TTC549 (cell line): ENCODE data around the gene SERTAD3.
A peak's percentile ranks its signal among the peaks of the same experiment; 100 is the strongest.
"Not testable (repeated sequence)": the region's sequence is repeated elsewhere in the genome, so short reads cannot be mapped to it uniquely, and the experiment has no call there.

Experiments
- FAIRE-seq: peaks from 2 replicates; lab custom pipeline; 2012; peaks lifted over from hg19 to GRCh38; lab: Jason Lieb, UNC

Gene SERTAD3

GRCh38 chr19:40457953-40458596, 13.9 kb upstream of the SERTAD3 start:
- FAIRE-seq, result no peak

GRCh38 chr19:40457048-40457447, 12.9 kb upstream of the SERTAD3 start:
- no peak for FAIRE-seq

DNA sequence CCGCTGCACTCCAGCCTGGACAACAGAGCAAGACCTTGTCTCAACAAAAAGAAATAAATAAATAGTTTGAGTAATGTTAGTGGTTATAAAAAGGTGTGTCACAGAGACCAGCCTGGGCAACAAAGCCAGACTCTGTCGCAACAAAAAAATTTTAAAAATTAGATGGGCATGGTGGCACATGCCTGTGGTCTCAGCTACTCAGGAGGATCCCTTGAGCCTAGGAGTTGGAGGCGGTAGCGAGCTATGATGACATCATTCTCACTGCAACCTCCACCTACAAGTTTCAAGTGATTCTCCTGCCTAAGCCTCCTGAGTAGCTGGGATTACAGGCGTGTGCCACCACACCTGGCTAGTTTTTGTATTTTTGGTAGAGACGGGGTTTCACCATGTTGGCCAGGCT, 9.8 kb upstream of the SERTAD3 start:
- not testable (repeated sequence) for FAIRE-seq

DNA sequence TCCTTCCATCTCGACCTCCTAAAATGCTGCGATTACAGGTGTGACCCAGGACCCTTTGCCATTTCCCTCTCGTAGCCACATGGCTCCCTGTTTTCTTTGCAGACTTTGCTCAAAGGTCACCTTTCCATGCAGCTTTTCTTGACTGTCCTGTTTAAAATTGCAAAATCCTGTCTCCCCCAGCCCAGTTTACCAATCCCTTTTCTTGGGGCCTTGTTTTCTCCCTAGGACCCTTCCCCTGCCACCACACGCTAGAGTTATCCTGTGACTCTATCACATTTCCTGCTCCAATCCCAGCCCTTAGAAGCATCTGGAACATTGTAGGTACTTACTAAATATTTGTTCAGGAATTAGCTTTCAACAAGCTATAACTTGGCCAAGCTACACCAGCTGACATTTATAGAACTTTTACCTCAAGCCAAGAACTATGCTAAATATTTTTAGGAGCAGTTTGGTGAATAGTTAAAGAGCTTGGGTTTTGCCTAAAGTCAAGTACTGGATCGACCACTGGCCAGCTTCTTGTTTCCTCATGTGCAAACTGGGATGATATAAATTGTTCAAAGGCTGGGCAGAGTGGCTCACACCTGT, 9.1 kb upstream of the SERTAD3 start:
- no peak for FAIRE-seq

DNA sequence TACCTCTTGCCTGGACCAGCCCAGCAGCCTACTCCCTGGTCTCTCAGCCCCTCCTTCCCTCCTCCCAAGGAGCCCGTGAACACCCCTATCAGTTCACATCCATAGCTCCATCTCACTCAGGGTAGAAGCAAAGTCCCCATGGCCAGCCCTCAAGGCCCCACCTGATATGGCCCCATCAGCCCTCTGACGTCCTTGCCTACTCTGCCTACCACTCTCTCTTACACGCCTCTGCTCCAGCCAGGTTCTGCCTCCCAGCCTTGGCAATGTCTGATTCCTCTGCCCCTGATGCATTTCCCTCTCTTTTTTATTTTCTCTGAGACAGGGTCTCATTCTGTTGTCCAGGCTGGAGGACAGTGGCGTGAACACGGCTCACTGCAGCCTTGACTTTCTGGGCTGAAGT, 7.9 kb upstream of the SERTAD3 start:
- no peak for FAIRE-seq

DNA sequence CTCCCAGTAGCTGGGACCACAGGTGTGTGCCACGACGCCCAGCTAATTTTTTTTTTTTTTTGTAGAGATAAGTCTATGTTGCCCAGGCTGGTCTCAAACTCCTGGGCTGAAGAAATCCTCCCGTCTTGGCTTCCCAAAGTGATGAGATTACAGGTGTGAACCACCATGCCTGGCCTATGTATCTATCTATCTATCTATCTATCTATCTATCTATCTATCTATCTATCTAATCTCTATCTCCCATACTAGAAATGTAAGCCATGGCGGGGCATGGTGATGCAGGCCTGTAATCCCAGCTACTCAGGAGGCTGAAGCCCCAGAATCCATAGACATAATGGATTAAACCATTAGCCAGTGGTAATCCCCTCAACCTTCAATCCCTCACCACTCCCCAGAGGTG, 6.5 kb upstream of the SERTAD3 start:
- FAIRE-seq, result no peak

DNA sequence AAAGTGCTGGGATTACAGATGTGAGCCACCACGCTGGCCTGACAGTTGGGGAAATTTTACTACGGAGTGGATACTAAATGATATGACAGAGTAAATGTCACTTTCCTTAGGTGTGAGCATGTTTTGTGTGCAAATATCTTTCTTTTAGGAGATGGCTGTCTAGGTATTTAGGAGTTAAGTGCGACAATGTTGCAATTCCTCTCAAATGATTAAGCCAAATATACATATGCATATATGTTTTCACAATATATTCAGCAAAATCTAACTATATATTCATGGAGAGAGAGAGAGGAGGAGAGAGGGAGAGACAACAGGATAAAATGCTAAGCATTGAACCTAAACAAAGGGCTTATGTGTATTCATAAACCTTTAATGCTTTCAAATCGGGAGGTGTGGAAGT, 5.4 kb upstream of the SERTAD3 start:
- no peak for FAIRE-seq

DNA sequence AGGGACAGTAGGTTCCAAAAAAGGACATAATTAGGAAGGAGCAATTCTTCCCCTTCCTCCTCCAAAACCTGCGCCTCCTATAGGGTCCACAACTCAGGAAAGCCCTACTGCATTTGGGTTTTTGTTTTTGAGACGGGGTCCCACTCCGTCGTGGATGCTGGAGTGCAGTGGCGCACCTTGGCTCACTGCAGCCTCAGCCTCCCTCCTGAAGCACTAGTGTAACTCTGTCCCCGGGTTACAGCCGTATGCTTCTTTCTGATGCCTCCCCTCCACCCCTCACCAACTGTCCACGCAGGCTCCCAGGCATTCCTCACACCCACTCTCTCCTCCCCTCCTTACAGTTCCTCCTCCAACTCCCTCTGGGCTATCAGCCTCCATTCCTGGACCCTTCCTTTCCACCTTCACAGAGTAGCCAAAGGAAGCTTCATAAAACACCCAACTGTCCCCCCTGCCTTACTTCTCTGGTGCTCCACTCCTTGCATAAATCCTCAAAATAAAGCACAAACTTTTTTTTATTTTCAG, 2.2 kb upstream of the SERTAD3 start:
- no peak for FAIRE-seq

GRCh38 chr19:40445780-40446262, 1.7 kb upstream of the SERTAD3 start:
- FAIRE-seq, result no peak

- FAIRE-seq, result no peak
Observed at GRCh38 chr19:40444825-40445312, 734 bp upstream of the SERTAD3 start.

DNA sequence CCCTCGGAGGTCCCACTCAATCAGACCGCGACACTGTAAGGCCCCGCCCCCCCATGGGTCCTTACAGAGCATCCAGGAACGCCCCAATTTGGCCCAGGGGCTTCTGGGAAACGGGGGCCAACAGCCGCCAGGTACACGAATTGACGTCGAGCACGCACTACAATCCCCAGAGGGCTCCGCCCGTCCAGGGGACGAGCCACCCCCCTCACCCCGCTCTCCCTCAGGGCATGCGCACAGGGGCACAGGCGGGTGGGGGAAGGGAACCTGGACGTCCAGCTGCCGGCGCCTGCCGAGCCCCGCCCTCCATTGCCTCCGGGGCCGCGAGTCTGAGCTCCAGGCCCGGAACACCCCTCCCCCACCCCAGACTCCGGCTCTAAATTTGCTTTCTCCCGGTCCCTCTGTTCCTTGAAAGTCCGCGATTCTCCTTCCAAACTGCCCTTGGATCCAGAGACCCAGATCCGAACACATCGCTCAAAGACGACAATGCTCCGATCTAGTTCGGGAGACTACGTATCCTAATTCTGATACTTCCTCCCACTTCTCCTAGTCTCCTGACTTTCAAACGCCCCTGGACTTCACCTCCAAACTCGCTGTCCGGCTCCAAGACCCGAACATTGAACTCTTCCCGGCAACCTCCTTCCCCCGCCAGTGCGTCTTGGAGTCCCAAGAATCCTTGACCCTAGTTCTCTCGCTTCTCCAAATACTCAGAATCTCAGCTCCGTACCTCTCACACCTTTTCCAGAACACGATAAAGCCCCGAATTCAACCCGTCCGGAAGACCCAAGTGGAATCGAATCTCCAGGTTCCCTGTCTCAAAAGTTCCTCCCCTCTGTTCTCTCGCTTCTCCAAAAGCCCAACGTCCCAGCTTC, 770 bp downstream of the SERTAD3 start:
- FAIRE-seq, result peak; percentile 88

GRCh38 chr19:40442328-40443130, 1.6 kb downstream of the SERTAD3 start:
- no peak for FAIRE-seq

DNA sequence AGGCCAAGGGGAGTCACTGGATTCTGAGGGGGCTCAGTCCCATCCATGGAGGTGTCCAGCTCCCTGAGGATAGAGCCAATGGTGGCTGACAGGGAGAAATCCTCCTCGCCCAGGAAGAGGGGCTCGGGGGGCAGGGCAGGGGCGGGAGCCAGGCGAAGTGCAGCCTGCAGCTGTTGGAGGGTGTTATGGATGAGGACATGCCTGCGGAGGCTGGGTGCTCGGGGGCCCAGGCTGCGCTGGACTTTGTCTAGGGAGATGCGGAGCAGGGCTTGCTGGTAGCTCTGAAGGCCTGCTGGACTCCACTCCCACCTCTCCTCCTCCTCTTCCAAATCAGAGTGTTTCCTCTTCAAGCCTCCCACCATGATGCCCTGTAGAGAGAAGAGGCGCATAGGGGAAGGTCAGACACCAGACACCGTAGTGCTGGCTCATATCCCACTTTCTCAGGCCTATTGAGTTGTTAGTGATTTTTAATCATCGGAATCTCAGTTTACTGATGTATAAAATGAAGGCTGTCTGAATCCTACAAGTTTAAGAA, 2.3 kb downstream of the SERTAD3 start:
- FAIRE-seq, result no peak

DNA sequence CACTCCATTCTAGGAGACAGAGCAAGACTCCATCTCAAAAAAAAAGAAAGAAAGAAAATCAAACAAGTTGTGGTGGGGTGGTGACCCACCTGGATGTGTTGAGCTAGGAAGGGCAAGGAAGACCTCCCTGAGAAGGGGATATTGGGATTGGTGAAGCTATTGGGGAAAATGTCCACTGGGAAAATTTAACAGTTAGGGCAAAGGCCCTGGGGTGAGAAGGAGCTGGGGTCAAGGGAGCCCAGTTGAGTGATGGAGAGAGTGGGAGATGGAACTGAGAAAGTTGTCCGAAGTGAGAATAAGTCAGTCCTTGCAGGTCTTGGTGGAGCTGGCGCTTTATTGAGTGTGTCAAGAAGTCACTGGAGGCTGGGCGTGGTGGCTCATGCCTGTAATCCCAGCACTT, 5.9 kb downstream of the SERTAD3 start:
- FAIRE-seq, result no peak

DNA sequence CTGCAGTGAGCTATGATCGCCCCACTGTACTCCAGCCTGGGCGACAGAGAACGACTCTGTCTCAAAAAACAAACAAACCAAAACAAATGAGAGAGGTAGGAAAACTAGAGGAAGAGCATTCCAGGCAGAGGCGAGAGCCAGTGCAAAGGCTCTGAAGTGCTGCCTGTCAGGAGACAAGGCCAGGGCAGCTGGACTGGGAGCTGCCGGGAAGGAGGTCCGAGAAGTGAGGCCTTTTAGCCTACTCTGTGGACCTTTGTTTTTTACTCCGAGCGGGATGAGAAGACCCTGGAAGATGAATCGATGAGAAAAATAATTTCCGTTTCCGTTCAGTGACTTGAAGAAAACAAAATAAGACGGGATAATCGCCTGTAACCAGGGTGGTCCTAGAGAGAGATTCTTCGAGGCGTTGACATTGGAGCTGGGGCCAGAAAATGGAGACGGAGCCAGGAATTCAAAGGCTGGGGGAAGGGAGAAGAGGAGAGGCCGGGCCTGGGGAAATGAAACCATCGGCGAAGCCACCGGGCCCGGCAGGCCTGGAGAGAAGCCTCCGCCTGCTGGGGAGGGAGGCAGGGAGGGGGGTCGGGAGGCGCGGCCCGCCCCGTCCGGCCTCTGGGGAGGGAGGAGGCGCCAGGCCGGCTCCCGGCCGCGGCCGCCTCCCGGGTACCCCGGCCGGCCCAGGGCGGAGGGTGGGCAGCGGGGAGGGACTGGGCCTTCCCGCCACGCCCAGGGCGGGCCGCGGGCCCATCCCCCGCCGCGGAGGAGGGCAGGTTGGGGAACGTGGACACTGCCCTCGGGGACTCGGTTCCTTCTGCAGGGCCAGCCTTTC, 10.5 kb downstream of the SERTAD3 start:
- FAIRE-seq, result no peak

DNA sequence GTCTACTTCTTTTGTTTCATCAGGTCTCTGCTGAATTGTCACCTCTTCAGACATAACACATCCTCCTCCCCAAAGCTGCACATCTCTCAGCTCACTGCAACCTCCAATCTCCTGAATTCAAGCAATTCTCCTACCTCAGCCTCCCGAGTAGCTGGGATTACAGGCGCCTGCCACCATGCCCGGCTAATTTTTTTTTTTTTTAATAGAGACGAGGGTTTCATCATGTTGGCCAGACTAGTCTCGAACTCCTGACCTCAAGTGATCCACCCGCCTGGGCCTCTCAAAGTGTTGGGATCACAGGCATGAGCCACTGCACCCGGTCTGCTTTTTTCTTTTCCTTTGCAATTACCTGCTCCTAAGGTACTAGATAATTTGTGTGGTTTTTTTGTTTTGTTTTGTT, 11.4 kb downstream of the SERTAD3 start:
- FAIRE-seq, result not testable (repeated sequence)

GRCh38 chr19:40431698-40432097, 12.4 kb downstream of the SERTAD3 start:
- FAIRE-seq, result no peak

- FAIRE-seq, result not testable (repeated sequence)
Observed at GRCh38 chr19:40430242-40430641, 13.9 kb downstream of the SERTAD3 start.

- FAIRE-seq, result not testable (repeated sequence)
Observed at GRCh38 chr19:40428197-40428596, 15.9 kb downstream of the SERTAD3 start.

DNA sequence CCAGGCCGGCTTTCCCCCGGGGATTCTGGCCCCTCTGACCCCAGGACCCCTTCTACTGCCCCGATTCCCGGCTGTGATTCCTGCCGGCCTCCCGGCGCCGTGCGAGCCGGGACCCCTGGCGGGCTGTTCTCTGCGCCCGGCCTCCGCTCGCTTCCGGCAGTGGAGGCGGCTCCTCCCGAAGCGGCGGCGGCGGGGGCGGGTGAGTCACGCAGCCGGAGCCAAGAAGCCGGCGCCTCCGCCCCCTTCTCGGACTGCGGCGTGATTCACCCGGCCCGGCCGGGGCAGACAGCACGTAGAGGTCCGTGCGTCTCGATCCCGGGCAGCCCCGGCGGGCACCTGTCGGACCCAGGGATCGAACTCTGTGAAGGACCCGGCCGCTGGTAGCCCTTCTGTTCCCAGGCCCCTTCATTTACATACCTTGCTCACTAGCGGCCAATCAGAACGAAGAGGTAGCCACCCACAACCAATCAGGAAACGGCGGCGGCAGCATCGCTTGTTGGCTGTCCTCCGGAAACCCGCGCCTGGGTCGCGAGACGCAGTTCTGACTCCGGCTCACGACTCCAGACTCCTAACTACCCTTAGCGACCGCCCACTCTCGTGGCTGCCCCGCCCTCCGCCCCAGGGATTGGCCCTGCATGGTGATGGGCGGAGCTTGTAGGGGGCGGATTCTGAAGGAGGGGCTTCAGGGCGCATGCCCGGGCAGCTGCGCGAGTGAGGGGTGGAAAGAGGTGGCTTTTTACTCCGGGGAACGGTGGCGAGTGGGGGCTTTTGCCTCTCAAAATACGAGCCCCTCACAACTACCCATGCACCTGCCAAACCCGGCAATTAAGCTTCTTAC, 18.5 kb downstream of the SERTAD3 start, which contains the start of gene SERTAD1:
Gene SERTAD1 (minus strand): TSS at position 543 of the 838 bp plus-strand sequence. CDS start 2,446 bp downstream, outside the sequence.
- FAIRE-seq, result peak; percentile 94
